Erythroblast (primary cell): ENCODE results near the gene NXPH4.

Experiments
- GATA1 ChIP-seq: IDR thresholded peaks from 2 replicates; pipeline ENCODE4 v1.6.1; 2011; ENCODE audit warnings: low read depth, mild to moderate bottlenecking, control low read depth, low read length, moderate library complexity
- POLR2A ChIP-seq: IDR thresholded peaks from 2 replicates; pipeline ENCODE4 v1.6.1; 2011; ENCODE audit warnings: mild to moderate bottlenecking, low read length

DNA sequence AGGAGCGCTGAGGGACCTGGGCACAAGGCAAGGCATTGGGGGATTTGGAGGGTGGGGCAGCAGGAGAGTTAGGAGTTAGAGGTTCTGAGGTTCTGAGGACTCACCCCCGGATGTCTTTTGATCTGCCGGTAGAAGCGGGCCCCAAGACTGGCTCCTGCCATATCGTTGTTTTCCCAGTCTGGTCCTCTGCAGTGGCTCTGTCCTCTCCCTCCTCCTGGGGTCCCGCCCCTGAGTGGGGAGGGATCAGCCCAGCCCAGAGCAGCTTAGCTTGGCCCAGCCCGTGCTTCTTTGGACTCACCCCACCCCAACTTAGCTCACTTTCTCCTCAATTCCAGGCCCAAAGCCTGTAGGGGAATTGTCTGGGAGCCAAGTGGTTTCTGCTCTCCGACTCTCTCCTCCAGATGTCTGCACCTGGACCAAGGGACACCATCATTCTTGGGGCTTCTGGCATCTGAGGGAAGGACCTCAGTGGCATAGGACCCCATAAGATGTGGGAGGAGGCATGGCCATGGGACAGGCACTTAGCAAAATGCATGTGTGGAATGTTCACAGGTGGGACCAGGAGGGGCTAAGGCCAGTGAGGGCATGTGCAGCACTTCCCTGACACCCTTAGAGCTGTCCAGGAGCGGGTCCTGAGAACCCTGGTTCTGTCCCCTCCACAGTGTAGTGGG is 20.5 kb downstream of the NXPH4 start:
- TF ChIP-seq POLR2A: no peak
- TF ChIP-seq GATA1: no peak
